HG02763 (cell line): ENCODE results near the gene KIAA0930.
"Not testable (repeated sequence)": the region's sequence is repeated elsewhere in the genome, so short reads cannot be mapped to it uniquely, and the experiment has no call there.

Experiments
- ATAC-seq: cut with Tn5 transposase; IDR thresholded peaks from one replicate; pipeline ENCODE4 v1.9.1; 2021; ENCODE audit warnings: mild to moderate bottlenecking, moderate library complexity; ENCODE audit not compliant: unreplicated experiment

KIAA0930 gene

DNA sequence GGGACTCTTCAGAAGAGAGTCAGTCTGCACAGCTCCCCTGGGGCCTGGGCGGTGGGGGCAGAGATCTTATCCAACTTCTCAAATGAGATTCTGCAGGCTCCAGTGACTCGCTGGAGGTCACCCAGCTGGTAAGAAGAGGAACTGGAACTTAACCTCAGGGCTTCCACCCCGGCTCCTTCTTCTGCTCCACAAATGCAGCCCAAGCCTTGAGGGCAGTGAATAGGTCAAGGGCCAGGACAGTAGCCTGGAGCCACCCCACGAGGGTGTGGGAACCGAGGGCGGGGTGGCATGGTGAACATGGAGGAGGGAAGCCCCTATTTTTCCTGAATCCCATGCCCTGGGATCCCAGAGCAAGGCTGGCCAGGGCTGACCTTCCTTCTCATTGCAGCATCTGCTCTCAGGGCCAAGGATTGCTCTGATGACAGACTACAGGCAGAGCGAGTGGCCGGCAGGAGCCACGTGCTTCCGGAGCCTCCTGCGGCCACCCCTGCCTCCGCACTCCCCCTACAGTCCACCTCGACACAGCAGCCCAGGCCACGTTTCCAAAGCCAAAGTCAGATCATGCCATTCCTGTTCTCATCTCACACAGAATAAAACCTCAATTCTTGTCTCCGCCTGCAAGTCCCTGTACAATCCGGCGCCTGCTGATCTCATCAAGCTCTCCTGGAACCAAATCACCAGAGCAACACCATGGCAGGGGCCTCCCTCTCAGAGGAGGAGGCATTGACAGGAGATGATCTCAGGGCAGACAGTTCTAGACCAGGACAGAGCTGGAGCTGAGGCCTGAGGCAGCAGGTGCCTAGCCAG lies 23.0 kb upstream of the KIAA0930 start:
- ATAC-seq, result peak; percentile 63

DNA sequence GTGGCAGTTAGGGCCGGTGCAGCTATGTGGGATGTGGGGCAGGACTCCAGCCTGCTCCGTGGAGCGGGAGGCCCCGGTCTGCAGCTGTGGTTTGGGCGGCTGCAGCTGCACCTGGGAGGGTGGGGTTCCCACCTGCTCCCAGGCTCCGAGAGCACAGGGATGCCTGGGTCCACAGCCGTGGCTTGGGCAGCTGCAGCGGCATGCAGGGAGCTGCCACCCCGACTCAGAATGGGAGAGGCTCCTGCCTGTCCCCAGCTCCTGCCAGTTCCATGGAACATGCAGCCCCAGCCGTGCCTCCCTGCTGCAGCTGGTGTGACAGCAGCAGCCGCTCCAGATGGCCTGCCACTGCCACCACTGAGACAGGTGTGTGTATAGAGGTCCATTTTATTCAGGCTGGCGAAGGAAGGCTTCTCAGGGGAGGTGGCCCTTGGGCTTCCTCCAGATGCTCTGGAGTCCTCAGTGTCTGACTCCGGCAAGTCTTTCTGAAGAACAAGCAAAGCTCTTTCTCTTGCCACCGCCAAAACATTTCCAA lies 22.3 kb upstream of the KIAA0930 start:
- ATAC-seq, result peak; percentile 37

DNA sequence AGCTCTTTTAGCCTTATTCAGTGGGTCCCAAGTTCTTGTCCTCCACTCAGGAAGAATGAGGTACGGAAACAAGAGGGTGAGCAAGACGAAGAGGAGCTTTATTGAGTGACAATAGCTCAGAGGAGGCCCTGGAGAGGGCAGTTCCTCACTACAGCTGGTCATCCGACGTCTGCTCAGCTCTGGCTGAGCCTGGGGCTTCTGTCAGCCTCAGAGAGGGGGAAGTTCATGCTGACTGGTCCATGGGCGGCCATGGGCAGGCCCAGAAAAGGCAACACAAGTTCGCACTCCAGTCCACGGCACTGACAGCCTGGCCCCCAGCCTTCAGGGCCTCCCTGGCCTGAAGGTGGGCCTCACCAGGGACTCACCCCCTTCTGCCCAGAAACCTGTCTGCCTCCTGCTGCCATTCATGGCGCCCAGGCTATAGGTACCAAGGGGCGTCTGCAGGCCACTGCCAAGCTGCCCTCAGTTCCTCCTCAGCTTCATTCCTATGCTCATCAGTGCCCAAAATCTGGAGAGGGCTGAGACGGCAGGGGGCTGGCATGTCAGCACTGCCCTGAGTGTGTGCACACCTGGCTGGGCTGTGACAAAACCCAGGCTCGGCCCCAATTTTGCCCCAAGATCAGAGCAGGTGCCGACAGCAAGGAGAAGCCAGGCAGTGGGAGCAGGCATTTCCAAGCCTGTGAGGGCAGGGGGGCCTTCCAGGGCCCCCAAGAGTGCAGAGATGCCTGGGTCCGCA lies 21.7 kb upstream of the KIAA0930 start:
- ATAC-seq, result no peak

GRCh38 chr22:45261407-45262088 lies 20.9 kb upstream of the KIAA0930 start:
- ATAC-seq, result no peak

DNA sequence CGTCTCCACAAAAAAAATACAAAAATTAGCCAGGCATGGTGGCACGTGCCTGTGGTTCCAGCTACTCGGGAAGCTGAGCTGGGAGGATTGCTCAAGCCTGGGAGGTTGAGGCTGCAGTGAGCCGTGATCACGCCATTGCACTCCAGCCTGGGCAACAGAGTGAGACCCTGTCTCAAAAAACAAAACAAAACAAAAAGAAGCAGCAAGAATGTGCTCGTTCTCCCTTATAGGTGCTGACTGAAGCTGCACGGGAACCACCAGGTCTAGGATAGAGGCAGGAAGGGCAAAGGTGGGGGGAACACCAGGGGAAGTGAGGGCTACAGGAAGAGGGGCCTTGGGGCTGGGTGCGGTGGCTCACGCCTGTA lies 19.7 kb upstream of the KIAA0930 start:
- ATAC-seq, result not testable (repeated sequence)

- no peak for ATAC-seq
These were observed 19.2 kb upstream of the KIAA0930 start for GRCh38 chr22:45259754-45260394.

DNA sequence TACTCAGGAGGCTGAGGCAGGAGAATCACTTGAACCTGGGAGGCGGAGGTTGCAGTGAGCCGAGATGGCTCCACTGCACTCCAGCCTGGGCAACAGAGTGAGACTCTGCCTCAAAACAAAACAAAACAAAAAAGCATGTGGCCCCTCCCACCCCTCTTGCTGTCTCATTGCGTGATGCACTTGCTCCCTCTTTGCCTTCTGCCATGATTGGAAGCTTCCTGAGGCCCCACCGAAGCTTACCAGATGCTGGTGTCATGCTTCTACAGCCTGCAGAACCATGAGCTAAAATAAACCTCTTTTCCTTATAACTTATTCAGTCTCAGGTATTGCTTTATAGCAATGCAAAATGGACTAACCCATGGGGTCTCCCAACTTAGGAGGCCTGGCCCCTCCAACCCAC lies 17.2 kb upstream of the KIAA0930 start:
- ATAC-seq, result not testable (repeated sequence)

GRCh38 chr22:45254789-45255278 lies 14.1 kb upstream of the KIAA0930 start:
- ATAC-seq, result no peak

GRCh38 chr22:45254388-45254787 lies 13.7 kb upstream of the KIAA0930 start:
- ATAC-seq, result no peak

- no peak for ATAC-seq
These were observed 12.4 kb upstream of the KIAA0930 start for GRCh38 chr22:45253039-45253641.

DNA sequence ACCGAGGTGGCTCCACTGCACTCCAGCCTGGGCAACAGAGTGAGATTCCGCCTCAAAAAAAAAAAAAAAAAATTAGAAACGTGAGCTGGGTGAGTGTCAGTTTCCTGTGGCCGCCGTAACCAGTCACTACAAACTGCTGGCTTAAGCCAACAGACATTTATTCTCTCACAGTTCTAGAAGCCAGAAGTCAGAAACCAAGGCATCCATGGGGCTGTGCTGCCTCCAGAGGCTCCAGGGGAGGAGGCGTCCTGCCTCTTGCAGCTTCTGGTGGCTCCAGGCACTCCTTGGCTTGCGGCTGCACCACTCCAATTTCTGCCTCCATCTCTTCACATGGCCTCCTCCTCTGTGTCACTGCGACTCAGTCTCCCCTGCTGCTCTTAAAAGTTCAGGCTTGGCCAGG lies 11.1 kb upstream of the KIAA0930 start:
- no peak for ATAC-seq

DNA sequence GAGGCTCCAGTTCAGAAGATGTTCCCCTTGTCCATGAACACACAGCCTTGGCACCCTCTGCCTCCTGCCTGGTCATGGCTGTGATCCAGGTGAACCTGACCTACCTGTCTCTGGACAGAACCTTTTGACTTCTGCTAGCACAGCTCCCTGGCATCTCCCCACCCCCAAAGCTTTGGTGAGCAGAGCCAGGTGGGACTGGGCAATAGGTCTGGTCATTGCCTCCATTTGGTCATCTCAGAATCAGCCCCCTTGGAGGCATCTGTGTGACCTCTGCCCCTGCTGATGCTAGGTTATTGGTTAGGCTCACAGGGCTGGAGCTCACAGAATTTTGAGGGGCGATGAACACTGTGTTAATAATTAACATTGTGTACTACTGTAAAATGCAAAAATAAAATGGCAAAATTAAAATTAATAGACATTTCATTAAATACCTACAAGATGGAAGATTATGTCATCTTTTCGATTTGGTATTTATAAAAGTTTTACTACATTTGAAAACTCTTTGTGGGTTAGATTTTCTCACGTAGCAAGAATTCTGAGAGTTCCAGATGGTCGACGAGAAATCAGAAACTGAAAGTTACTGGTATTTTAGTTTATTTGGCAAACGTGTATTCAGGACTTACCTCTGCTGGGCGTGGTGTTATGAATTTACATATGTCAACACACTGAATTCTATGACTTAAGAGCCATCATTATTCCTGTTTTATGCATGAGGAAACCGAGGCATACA lies 8.3 kb upstream of the KIAA0930 start:
- no peak for ATAC-seq

DNA sequence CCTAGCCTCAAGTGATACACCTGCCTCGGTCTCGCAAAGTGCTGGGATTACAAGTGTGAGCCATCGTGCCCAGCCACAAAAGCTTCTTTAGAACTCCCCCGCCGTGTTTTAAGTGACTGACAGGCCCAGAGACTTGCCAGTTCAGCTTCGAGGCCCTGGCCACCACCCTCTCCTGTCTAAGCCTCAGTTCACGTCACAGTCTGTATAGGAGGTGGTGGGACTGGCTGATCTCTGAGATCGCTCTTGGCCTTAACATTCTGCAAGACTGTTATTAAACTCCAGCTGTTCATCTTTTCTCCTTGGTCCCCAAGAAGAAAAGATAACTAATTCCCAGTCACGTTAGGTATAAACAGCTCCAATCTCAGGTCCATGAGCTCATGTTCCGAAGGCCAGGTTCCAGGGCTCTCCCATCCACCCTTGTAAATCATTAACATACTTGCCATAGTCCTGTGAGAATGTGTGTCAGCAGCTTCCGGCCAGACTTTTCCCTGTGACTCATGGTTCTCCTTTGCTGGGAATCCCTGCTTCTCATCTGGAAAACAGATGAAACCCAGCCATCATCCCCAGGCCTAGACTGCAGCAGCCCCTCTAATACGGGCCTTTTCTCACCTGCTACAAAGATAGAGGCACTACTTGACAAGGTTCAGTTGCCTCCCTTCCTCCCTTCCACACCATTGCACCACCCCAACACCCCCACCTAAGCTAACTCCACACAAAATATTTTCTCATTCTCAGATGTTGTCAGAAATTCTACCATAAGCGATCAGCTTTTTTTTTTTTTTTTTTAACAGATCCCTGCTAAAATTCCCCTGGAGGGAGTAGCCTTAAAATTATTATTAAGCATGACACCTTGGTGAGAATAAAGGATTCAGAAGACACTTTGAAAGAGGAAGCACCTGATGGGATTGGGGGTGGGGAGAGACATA lies 5.6 kb upstream of the KIAA0930 start:
- ATAC-seq, result no peak

DNA sequence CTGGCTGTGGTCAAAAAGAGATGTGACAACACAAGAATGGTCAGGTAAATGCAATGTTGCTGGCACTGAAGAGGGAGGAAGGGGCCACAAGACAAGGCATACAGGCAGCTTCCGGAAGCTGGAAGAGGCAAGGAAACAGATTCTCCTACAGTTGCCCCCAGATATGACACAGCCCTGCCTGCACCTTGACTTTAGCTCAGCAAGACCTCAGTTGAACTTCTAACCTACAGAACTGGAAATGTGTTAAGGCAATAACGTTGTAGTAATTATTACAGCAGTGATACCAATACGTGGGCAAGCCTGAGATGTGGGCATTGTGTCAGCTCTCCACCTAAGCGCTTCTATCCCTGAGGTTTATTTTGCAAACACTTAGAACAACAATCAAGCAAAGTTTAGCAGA lies 4.2 kb upstream of the KIAA0930 start:
- no peak for ATAC-seq

- ATAC-seq, result no peak
These were observed 2.1 kb upstream of the KIAA0930 start for GRCh38 chr22:45242778-45243191.

GRCh38 chr22:45240104-45240809 lies 437 bp downstream of the KIAA0930 start:
- ATAC-seq, result no peak

GRCh38 chr22:45239681-45240051 lies 1.0 kb downstream of the KIAA0930 start:
- ATAC-seq, result no peak
